Activated naive CD8-positive, alpha-beta T cell treated with anti-CD3 and anti-CD28 coated beads, Interleukin-2, amount 50 U/mL, for 16 hours (primary cell): ENCODE measurements around the gene GUCY2D.
"Not testable (repeated sequence)": the region's sequence is repeated elsewhere in the genome, so short reads cannot be mapped to it uniquely, and the experiment has no call there.

Experiments
- DNase-seq: peaks from one replicate; pipeline ENCODE4 v3.0.0-alpha.2; 2020; ENCODE audit warnings: low read depth, low spot score

The GUCY2D gene

DNA sequence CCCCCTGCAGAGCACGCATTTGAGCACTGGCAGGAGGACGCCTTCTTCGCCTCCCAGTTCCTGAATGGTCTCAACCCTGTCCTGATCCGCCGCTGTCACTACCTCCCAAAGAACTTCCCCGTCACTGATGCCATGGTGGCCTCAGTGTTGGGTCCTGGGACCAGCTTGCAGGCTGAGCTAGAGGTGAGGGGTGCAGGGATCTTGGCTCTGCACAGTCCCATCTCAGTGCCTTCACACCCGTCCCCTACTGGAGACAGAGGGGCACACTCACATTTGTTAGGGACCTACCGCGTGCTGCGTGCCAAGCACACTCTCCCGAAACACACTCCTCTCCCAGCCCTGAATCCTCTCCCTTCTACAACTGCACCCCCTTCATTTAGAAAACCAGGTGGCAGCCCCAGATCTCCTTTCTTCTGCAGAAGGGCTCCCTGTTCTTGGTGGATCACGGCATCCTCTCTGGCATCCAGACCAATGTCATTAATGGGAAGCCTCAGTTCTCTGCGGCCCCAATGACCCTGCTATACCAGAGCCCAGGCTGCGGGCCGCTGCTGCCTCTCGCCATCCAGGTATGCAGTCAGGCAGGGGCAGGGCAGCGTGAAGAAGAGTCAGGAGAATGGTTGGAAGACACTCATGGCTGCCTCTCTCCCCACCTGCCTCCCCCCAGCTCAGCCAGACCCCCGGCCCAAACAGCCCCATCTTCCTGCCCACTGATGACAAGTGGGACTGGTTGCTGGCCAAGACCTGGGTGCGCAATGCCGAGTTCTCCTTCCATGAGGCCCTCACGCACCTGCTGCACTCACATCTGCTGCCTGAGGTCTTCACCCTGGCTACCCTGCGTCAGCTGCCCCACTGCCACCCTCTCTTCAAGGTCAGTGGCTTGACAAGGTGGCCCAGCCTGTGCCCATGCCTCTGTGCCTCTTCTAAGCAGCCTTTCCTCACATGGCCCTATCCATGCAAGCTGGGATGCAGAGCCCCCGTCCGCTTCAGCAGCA, 42.7 kb downstream of the GUCY2D start:
- DNase-seq, result no peak

DNA sequence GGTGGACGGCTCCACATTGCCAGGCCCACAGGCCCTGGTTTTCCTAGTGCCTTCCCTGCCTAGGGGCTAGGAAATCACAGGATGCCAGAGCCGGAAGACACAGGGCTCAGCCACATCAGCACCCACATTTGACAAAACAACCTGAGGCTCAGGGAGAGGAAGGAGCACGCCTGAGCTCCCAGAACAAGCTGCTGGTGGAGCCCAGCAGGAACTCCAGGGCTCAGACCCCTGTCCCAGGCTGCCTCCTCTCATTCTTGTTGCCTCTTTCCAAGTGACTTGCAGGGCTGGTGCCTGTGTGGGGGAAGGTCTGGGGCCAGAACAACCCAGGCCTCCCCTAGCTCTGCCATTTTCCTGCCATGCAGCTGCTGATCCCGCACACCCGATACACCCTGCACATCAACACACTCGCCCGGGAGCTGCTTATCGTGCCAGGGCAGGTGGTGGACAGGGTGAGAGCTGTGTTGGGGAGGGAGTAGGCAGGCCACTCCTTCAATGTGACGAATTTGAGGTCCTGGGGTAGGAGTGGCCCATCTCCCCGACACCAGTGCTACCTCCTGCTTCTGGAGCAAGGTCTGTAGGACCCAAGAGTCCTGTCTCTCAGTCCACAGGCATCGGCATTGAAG, 44.0 kb downstream of the GUCY2D start:
- no peak for DNase-seq

DNA sequence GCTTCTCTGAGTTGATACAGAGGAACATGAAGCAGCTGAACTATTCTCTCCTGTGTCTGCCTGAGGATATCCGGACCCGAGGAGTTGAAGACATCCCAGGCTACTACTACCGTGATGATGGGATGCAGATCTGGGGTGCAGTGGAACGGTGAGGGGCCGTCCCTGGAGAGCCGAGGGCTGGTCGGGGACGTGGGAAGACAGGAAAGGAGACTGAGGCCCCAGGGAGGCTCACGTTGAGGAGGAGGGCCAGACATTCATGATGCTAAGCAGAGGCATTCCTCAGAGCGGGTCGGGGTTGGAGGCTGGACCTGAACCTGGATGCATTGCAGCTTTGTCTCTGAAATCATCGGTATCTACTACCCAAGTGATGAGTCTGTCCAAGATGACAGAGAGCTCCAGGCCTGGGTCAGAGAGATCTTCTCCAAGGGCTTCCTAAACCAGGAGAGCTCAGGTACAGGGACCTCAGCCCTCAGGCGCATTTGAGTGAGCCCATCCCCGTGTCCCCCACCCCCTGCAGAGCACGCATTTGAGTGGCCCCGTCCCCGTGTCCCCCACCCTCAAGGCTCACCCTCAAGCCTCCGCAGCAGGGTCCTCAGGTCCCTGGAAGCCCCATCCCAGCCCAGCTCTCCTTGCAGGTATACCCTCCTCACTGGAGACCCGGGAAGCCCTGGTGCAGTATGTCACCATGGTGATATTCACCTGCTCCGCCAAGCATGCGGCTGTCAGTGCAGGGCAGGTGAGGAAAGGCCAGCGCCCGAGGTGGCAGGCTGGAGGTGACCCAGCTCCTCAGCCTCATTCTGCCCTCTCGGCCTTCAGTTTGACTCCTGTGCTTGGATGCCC, 44.7 kb downstream of the GUCY2D start:
- DNase-seq, result no peak

DNA sequence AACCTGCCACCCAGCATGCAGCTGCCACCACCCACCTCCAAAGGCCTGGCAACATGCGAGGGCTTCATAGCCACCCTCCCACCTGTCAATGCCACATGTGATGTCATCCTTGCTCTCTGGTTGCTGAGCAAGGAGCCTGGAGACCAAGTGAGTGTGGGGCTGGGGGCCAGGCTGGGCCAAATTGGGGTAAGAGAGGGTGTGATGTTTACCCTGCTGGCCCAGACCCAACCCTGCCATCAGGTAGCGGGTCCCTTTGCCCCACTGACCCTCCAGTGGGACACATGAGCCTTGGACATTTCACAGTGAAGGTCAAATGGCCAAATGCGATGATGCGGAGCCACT, 45.3 kb downstream of the GUCY2D start:
- no peak for DNase-seq

DNA sequence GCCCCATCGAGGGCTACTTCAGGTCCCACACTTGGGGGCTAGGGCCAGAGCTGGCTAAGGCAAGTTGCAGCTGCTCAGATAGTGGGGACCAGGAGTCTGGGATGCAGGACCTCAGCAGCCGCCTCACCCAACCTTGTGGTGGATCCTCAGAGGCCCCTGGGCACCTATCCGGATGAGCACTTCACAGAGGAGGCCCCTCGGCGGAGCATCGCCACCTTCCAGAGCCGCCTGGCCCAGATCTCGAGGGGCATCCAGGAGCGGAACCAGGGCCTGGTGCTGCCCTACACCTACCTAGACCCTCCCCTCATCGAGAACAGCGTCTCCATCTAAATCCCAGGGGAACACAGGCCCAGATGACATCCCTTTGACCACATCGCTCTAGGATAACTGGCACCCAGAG, 45.8 kb downstream of the GUCY2D start:
- DNase-seq, result no peak

DNA sequence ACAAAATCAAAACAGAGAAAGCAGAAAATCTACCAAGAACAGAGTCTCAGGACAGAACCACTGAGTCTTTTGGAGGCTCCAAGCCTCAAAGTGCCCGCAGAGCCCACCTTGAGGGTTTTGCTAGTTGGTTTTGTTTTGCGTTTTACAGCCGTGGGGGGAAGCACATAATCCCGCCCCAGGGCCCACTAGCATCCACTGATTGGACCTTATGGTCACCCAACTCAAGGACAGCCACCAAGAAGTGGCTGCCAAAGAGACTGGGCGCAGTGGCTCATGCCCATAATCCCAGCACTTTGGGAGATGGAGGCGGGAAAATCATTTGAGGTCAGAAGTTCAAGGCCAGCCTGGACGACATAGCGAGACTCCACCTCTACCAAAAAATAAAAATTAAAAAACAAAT, 46.3 kb downstream of the GUCY2D start:
- DNase-seq, result no peak

DNA sequence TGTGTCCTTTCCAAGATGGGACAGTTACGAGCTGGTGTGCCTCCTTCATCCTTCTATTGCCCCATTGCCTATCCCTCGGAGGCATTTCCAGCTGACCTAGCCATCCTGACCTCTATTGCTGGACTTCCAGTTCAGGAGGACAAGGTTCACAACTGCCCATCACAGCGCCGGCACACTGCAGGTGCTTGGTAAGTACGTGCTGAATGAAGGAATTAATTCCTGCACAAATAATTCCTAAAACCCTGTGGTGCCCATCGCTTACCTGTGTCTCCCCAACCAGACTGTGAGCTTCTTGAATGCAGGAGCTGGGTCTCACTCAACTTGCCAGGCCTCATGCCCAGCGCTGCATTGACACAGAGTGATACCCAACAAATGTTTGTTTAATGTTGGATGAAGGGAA, 49.4 kb downstream of the GUCY2D start:
- no peak for DNase-seq

DNA sequence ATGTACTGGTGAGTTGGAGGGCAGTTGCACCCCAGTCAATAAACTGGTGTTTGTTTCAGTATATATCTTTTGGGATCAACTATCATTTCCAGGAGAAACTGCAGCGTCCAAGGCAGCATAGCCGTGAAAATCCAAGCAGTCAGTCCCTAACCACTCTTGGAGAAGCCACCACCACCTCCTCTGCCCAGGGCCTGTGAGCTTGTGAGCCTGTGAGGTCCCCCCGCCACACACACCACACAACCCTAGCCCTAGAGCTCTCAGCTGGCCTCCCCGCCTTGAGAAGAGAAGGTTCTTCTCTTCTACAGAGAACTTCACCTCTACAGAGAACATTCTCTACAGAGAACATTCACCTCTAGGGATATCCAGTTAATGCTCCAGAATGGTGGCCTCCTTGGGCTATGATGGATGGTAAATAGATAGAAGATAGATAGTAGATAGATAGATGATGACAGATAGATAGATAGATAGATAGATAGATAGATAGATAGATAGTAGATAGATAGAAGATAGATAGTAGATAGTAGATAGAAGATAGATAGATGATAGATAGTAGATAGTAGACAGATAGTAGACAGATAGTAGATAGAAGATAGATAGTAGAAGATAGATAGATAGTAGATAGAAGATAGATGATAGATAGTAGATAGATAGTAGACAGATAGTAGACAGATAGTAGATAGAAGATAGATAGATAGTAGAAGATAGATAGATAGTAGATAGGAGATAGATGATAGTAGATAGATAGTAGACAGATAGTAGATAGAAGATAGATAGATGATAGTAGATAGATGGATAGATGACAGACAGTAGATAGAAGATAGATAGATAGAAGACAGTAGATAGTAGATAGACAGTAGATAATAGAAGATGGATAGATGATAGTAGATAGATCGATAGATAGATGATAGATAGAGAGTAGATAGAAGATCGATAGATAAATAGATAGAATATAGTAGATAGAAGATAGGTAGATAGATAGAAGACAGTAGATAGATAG, 50.1 kb downstream of the GUCY2D start:
- DNase-seq, result no peak

DNA sequence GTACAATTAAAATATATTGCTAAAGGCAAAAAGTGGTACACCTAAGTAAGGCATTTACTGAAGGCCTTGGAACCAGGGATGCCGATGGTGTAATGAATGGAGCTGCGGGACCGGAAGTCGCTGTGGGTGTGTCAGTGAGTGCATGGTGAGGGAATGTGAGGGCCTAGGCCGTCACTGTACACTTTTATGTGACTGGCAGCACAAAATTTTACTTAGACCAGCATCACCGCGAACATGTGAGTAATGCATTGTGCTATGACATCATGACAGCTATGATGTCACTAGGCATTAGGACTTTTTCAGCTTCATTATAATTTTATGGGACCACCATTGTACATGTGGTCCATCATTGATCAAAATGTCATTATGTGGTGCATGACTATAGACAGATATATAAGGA, 51.2 kb downstream of the GUCY2D start:
- DNase-seq, result no peak

DNA sequence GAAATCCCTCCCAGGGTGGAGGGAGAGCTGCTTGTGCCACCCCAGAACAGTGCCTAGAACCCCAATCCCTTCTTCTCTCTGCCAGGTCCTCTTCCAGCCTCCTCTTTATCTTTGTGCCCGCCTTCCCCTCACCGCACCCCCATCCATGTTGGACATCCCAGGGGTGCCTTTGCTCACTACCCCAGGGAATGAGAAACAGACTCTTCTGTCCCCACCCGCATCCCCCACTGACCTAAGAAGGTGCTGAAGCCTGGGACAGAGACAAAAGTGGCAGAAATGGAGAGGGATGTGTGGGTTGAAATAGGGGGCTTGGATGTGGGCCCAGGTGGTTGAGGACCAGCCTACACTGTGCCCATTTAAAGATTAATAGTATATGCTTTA, 53.4 kb downstream of the GUCY2D start:
- DNase-seq, result no peak

DNA sequence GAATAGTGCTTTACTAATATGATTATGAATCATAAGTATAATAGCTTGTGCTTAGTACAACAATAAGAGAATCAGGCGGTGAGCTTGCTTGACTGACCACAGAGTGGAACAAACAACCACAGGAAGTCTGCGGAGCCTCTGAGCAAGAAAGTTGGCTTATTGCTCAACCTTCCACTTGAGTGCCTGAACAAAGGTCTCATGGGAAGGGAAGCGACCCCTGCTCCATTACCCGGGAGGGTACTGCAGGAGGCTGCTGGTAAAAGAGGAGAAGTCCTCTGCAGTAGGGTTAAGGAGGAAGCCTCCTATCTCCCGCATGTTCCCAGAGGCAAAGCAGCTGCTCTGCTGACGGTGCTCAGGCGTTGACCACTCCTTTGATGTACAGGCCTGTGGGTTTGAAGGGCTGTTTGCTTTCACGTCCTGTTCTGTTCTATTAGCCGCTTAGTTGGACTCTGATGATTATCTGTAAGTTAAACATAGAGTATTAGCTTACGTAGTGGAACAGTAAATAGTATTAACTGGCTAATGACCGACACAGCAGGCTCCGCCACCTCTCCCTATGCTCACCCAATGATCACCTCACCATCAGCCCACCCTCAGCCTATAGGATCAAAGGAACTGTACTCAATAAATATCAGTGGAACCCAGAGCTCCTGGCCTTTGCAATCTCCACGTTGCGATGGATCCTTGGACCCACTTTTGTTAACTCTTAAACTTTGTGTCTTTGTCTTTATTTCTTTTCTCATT, 54.0 kb downstream of the GUCY2D start:
- no peak for DNase-seq

DNA sequence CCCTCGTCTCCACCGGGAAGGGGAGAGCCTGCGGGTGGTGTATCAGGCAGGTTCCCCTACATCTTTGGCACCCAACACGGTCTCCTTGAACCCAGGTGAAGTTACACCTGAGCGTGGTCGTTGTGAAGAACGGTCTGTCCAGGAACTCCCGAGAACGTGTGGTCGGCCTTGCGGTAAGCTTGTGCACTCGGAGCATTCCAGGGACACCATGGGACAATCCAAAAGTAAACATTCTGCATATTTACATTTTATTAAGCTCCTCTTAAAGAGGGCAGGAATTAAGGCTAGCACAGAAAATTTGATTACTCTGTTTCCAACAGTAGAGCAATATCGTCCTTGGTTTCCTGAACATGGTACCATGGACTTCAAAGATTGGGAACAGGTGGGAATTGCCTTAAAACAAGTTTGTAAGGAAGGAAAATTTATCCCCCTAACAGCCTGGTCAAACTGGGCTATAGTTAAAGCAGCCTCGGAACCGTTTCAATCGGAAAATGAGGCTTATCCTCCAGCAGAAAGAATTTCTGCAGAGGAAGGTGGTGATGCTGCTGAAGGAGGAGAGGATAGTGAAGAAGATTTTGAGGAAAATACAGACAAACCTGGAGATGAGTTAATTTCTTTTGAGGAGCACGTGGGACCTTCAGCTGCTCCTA, 54.7 kb downstream of the GUCY2D start:
- DNase-seq, result no peak

DNA sequence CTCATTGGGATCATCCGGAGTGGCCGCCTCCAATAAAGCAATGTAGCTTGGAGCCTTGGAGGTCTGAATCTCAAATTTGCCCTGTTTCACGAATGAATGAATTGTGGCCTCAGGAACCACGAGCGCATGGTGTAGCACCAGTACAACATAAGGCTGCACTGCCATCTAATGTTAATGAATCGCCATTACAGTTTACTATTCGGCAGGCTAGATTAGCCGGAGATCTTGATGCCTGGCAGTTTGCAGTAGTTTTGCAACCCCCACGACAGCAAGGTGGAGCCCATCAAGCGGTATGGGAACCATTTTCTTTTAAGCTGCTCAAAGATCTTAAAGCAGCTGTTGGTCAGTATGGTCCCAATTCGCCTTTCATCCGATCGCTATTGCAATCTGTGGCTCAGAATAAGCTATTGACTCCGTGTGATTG, 55.3 kb downstream of the GUCY2D start:
- DNase-seq, result peak; percentile 14

DNA sequence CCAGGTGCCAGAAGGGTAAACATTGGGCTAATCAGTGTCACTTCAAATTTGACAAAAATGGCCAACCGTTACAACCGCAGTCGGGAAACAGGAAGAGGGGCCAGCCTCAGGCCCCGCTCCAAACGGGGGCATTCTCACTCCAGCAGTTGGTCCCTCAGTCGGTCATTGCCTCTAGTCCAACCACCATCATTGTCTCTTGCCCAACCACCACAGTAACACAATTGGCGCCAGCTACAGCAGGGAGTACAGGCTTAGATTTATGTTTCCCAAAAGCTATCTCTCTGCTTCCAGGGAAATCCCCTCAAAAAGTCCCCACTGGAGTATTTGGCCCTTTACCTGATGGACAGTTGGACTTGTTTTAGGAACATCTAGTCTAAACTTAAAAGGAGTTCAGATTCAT, 56.7 kb downstream of the GUCY2D start:
- no peak for DNase-seq

DNA sequence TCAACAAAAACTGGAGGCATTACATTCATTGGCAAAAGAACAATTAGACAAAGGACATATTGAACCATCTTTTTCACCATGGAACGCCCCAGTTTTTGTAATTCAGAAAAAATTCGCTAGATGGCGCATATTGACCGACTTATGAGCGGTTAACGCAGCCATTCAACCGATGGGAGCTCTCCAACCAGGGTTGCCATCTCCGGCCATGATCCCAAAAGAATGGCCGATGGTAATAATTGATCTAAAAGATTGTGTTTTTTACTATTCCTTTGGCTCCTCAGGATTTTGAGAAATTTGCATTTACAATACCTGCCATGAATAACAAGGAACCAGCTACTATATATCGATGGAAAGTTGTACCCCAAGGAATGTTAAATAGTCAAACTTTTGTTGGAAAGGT, 57.9 kb downstream of the GUCY2D start:
- DNase-seq, result peak; percentile 47

DNA sequence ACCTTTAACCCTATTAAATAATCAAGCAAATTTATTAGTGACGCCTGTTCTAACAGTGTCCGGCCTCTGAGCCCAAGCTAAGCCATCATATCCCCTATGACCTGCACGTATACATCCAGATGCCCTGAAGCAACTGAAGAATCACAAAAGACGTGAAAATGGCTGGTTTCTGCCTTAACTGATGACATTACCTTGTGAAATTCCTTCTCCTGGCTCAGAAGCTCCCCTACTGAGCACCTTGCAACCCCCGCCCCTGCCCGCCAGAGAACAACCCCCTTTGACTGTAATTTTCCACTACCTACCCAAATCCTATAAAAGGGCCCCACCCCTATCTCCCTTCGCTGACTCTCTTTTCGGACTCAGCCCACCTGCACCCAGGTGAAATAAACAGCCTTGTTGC, 59.4 kb downstream of the GUCY2D start:
- DNase-seq, result not testable (repeated sequence)

DNA sequence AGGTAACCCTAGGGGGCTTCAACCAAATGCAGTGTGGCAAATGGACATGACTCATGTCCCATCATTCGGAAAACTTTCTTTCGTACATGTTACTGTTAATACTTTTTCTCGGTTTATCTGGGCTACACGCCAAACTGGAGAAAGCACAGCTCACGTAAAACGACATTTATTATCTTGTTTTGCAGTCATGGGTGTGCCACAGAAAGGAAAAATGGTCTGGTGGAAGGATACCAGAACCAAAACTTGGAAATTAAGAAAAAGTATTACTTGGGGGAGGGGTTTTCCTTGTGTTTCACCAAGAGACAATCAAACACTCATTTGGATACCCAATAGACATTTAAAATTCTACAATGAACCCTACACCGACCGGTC, 60.0 kb downstream of the GUCY2D start:
- no peak for DNase-seq

DNA sequence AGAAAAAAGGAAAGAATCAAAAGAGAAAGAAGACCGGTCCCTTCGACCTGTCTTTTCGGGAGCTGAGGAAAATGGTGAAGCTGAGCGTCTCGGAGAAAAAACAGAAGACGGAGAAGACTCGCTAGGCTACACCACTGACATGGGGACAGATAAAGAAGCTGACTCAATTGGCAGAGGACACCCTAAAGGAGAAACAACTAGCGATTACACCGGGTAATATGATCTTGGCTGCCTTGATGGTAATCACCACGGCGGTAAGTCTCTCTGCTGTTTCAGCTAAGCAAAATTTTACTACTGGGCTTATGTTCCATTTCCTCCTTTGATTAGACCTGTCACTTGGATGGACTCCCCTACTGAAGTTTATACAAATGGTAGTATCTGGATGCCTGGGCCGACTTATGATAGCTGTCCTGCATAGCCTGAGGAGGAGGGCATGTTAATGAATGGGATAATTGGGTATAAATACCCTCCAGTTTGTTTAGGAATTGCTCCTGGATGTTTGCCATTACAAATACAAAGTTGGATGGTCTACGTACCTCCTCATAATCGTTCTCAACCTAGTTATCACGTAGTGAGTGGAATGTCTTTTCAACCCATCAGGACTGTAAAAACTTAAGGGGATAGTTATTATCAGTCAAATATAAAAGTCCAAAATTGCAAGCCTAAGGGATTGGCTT, 60.5 kb downstream of the GUCY2D start:
- DNase-seq, result no peak

DNA sequence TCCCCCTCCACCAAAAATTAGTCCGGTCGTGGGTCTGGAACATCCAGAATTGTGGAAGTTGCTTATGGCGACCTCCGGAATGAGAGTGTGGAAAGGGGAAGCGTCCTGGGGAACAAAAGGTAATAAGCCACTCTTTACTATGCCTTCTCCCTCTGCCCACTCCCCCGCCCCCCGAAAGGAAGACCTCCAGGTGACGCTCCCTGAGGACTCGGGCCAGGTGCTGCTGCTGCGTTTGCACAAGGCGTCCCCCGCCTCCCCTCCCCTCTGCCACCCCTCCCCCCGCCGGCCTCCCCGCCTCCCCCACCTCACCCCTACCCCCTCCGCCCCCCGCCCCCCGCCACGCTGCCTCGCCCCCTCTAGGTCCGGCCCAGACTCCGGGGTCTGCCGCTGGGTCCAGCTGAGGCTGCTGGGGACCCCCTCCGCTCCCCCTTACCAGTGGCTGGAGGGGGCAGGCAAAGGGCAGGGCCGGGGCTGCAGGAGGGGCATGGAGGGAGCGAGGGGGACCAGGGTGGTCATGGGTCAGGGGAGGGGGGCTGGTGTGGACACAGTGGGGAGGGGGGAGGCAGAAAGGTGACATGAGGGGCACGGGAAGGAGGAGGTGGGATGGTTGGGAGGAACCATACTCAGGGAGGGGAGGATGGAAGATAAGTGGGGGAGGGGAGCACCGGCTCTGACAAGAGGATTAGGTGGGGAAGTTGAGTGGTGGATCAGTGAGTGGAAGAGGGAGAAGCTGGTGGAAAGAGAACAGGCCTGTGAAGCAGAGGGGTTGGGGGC, 61.5 kb downstream of the GUCY2D start:
- no peak for DNase-seq
